GM12878 (cell line): ENCODE data around the gene NAA25. TPM values are rescaled to one million over a fixed set of nuclear protein-coding genes. Genes with fewer than 3 reads are reported as not detected.

ENCODE experiments used
- ATF3 ChIP-seq: IDR thresholded peaks from 2 replicates; pipeline ENCODE4 v1.6.1; 2011; ENCODE audit warnings: low read depth, mild to moderate bottlenecking, low read length, moderate library complexity, borderline replicate concordance; ENCODE audit errors: extremely low read depth
- BCL3 ChIP-seq: IDR thresholded peaks from 2 replicates; pipeline ENCODE4 v1.6.1; 2011; ENCODE audit warnings: borderline replicate concordance, low read depth, mild to moderate bottlenecking, moderate library complexity, low read length; ENCODE audit not compliant: insufficient read depth, poor library complexity, severe bottlenecking
- CEBPB ChIP-seq, 2 experiments: fragments of 150-350 bp in 1 of 2; IDR thresholded peaks; 2 replicates each; pipeline ENCODE4 v1.6.1; 2012 to 2014; ENCODE audit warnings: low read depth in 2 of 2, low read length in 2 of 2, borderline replicate concordance in 1 of 2, inconsistent platforms in 1 of 2
- ETV6 ChIP-seq, 2 experiments: fragments of 450-650 bp in 1 of 2; IDR thresholded peaks in 1 of 2; conservative IDR thresholded peaks in 1 of 2; 2 replicates each; pipeline ENCODE4 v1.6.1; 2014; ENCODE audit warnings: antibody characterized with exemption in 1 of 2, borderline replicate concordance in 1 of 2, low read depth in 1 of 2, mild to moderate bottlenecking in 1 of 2, moderate library complexity in 1 of 2
- EZH2 ChIP-seq: IDR thresholded peaks from 2 replicates; pipeline ENCODE4 v1.6.1; 2012; ENCODE audit warnings: low read depth, mild to moderate bottlenecking, control low read depth, inconsistent platforms, low read length, borderline replicate concordance; ENCODE audit not compliant: control insufficient read depth
- FOS ChIP-seq: IDR thresholded peaks from 3 replicates; pipeline ENCODE4 v1.6.1; 2011; ENCODE audit warnings: borderline replicate concordance; ENCODE audit not compliant: insufficient read length; ENCODE audit errors: extremely low read depth
- FOXK2 ChIP-seq: fragments of 450-650 bp; IDR thresholded peaks from 2 replicates; pipeline ENCODE4 v1.6.1; 2017; ENCODE audit warnings: mild to moderate bottlenecking, moderate library complexity
- GABPA ChIP-seq: IDR thresholded peaks from 2 replicates; pipeline ENCODE4 v1.6.1; 2014; ENCODE audit warnings: antibody characterized with exemption, low read depth, mild to moderate bottlenecking, inconsistent platforms
- HDAC6 ChIP-seq: fragments of 200-600 bp; sonication (generic); IDR thresholded peaks from one replicate; pipeline ENCODE4 v1.8.0; 2017; ENCODE audit warnings: antibody characterized with exemption; ENCODE audit not compliant: unreplicated experiment
- IRF3 ChIP-seq: fragments of 450-650 bp; IDR thresholded peaks from 2 replicates; pipeline ENCODE4 v1.6.1; 2014; ENCODE audit warnings: mild to moderate bottlenecking
- IRF4 ChIP-seq: IDR thresholded peaks from 2 replicates; pipeline ENCODE4 v1.6.1; 2011; ENCODE audit warnings: low read depth, low read length
- KLF5 ChIP-seq: fragments of 450-650 bp; IDR thresholded peaks from 2 replicates; pipeline ENCODE4 v1.6.1; 2014; ENCODE audit warnings: mild to moderate bottlenecking; ENCODE audit not compliant: partially characterized antibody
- NFYB ChIP-seq: IDR thresholded peaks from 2 replicates; pipeline ENCODE4 v1.6.1; 2011; ENCODE audit warnings: low read depth, mild to moderate bottlenecking, low read length, improper control_type of control experiment, moderate library complexity; ENCODE audit not compliant: insufficient read depth
- NR2C1 ChIP-seq: fragments of 450-650 bp; IDR thresholded peaks from 2 replicates; pipeline ENCODE4 v1.6.1; 2017; ENCODE audit warnings: antibody characterized with exemption, mild to moderate bottlenecking, moderate library complexity
- NR2C2 ChIP-seq: IDR thresholded peaks from 2 replicates; pipeline ENCODE4 v1.6.1; 2011; ENCODE audit warnings: borderline replicate concordance, low read depth; ENCODE audit not compliant: control insufficient read depth, insufficient read length
- NR2F1 ChIP-seq: fragments of 450-650 bp; conservative IDR thresholded peaks from 2 replicates; pipeline ENCODE4 v1.6.1; 2017; ENCODE audit warnings: mild to moderate bottlenecking
- RCOR1 ChIP-seq: conservative IDR thresholded peaks from 2 replicates; pipeline ENCODE4 v1.6.1; 2012; ENCODE audit warnings: low read depth, low read length, improper control_type of control experiment
- SKIL ChIP-seq: fragments of 450-650 bp; IDR thresholded peaks from 2 replicates; pipeline ENCODE4 v1.6.1; 2017; ENCODE audit warnings: mild to moderate bottlenecking, low read depth, inconsistent platforms; ENCODE audit not compliant: poor library complexity, severe bottlenecking
- USF1 ChIP-seq: IDR thresholded peaks from 2 replicates; pipeline ENCODE4 v1.6.1; 2011; ENCODE audit warnings: borderline replicate concordance, low read depth, mild to moderate bottlenecking, moderate library complexity, mixed read lengths, low read length; ENCODE audit not compliant: insufficient read depth; ENCODE audit errors: extremely low read length
- polyA plus RNA-seq, 11 experiments: library from polyadenylated mRNA; depleted of rRNA in 4 of 11; unstranded in 6 of 11; stranded (reverse) in 5 of 11; fragments of >200 nt; fragmentation: Nextera tagmentation in 4 of 11; fragmentation: Illumina TruSeq in 1 of 11; extraction: Ambion mirVana in 4 of 11; extraction: Trizol in 1 of 11; gene quantifications; 1 replicate in 1 of 11; 2 replicates in 10 of 11; pipeline versions ENCODE4 v1.2.1 to v1.2.3, GENCODE V29; 2011 to 2016; ENCODE audit warnings: inconsistent platforms in 2 of 11, missing spikeins in 2 of 11, low read depth in 1 of 11
- total RNA-seq, 4 experiments: library from RNA; depleted of rRNA in 3 of 4; stranded (reverse); fragments of >200 nt in 3 of 4; fragmentation: Illumina TruSeq in 1 of 4; extraction: Trizol in 1 of 4; gene quantifications; 2 replicates each; pipeline versions ENCODE4 v1.2.1 to v1.2.3, GENCODE V29; 2013 to 2021

The NAA25 gene
- total and polyA plus RNA-seq, 10 of the 15 experiments (the other 5 are each of a cell fraction or from before 2014, with no cell fraction given): 15.0 to 39.2 (median 29.4) TPM

- TF ChIP-seq CEBPB (IDR thresholded peaks at IDR 0.05; ENCODE audit: borderline replicate concordance in 1 of 2, low read depth in 2 of 2, low read length in 2 of 2) (no peak), NFYB (no peak), HDAC6 (no peak), RCOR1 (no peak), NR2F1 (no peak), ATF3 (no peak), GABPA (no peak), FOXK2 (no peak), NR2C1 (no peak), USF1 (no peak), FOS (no peak), SKIL (no peak), BCL3 (no peak), EZH2 (no peak), IRF3 (no peak), KLF5 (no peak), IRF4 (peak; percentile 27; the same call in 1 of the 2 replicates), NR2C2 (no peak), ETV6 (conservative IDR thresholded peaks at IDR 0.05 in 1 of 2, IDR thresholded peaks at IDR 0.05 in 1 of 2; ENCODE audit: borderline replicate concordance in 1 of 2, low read depth in 1 of 2) (no peak)
Observed at GRCh38 chr12:111993292-111994150, 115.1 kb downstream of the NAA25 start (continued).
